ENCODE measurements around the gene ZNF76.

ZNF76 gene

GRCh38 chr6:35330541-35331119, 71.1 kb downstream of the ZNF76 start:
- DNase-seq (ENCODE audit: low read depth in 2 of 2) = no peak

GRCh38 chr6:35332074-35332887, 72.7 kb downstream of the ZNF76 start:
- DNase-seq (ENCODE audit: low read depth in 2 of 2) = peak; percentile 35 to 45

DNA sequence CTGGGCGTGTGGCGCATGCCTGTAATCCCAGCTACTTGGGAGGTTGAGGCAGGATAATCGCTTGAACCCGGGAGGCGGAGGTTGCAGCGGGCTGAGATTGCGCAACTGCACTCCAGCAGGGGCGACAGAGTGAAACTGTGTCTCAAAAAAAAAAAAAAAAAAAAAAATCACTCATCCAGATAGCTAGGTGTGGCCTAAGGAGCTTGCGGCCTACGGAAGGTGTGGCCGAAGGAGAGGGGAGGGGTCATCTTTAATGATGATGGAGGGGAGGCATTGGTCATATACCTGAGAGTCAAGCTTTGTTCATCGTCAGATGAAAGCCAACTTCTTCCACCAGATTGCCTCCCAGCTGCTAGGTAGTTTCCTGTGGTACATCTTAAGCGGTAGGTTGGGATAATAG, 82.0 kb downstream of the ZNF76 start:
- DNase-seq (ENCODE audit: low read depth in 2 of 2) = no peak

GRCh38 chr6:35342258-35343091, 82.9 kb downstream of the ZNF76 start, which contains the start of gene PPARD:
PPARD (plus strand) TSS chr6:35342558; CDS start chr6:35411088, 68,530 bp downstream.
- DNase-seq (ENCODE audit: low read depth in 2 of 2) = peak; percentile 94 to 95

DNA sequence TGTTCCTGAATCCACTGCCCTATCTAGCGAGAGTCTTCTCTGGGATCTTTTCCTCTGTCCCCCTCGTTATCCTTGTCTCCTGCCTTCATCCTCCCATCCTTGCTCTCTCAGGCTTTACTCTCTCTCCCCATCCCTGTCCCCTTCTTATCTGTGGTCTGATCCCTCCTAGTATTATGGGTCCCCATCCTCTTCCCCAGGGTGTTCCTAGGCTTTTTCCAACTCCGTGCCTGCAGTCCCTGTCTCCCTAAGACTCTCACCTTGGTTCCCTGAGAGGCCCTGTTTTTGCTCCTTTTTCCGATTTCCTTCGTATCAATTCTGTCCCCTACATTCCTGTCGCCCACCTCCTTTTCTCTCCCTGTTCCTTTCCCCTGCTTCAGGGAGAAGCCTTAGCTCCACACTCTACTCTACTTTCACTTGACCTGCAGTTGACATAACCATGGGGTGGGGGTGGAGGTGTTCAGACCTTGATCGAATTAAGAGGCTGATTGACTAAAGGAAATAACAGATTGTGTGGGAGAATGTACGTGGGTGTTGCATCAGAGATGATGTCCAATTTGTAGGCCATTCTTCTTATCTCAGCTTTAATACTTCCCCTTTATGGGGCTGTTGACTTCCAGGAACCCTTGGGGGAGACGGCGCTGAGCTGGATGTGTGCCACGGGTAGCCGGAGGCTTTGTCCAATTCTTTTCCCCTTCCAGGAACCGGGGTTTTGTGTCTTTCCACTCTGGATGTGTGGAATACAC, 83.7 kb downstream of the ZNF76 start:
- DNase-seq (ENCODE audit: low read depth in 2 of 2) = no peak

GRCh38 chr6:35343835-35344550, 84.5 kb downstream of the ZNF76 start:
- no peak for DNase-seq (ENCODE audit: low read depth in 2 of 2)

All from stimulated activated CD8-positive, alpha-beta memory T cell treated with anti-CD3 and anti-CD28 coated beads, Interleukin-2, amount 100 ng/mL, for 1 hour (primary cell).